GM18520 (cell line): ENCODE results near the gene SEPTIN11.

Experiments used
- ATAC-seq: cut with Tn5 transposase; IDR thresholded peaks from one replicate; pipeline ENCODE4 v1.9.1; 2021; ENCODE audit not compliant: unreplicated experiment

Gene SEPTIN11

GRCh38 chr4:76977736-76978350, 28.3 kb downstream of the SEPTIN11 start:
- ATAC-seq, result no peak

GRCh38 chr4:76979236-76979635, 29.7 kb downstream of the SEPTIN11 start:
- ATAC-seq, result no peak

GRCh38 chr4:76980261-76980660, 30.7 kb downstream of the SEPTIN11 start:
- no peak for ATAC-seq

- ATAC-seq, result no peak
Measured at GRCh38 chr4:76981644-76982043, 32.1 kb downstream of the SEPTIN11 start.

- no peak for ATAC-seq
Measured at GRCh38 chr4:76982638-76983584, 33.4 kb downstream of the SEPTIN11 start.

- peak; percentile 51 for ATAC-seq
Measured at GRCh38 chr4:76984127-76984526, 34.6 kb downstream of the SEPTIN11 start.

- no peak for ATAC-seq
Measured at GRCh38 chr4:76984788-76985211, 35.2 kb downstream of the SEPTIN11 start.

- no peak for ATAC-seq
Measured at GRCh38 chr4:76987153-76987591, 37.6 kb downstream of the SEPTIN11 start.

- no peak for ATAC-seq
Measured at GRCh38 chr4:76987685-76988084, 38.1 kb downstream of the SEPTIN11 start.

- ATAC-seq, result no peak
Measured at GRCh38 chr4:76989391-76990061, 40.0 kb downstream of the SEPTIN11 start.

- ATAC-seq, result no peak
Measured at GRCh38 chr4:76990288-76991080, 40.9 kb downstream of the SEPTIN11 start.

GRCh38 chr4:76991161-76991660, 41.7 kb downstream of the SEPTIN11 start:
- no peak for ATAC-seq

GRCh38 chr4:76993787-76994641, 44.5 kb downstream of the SEPTIN11 start:
- peak; percentile 55 for ATAC-seq

- ATAC-seq, result no peak
Measured at GRCh38 chr4:76995776-76996175, 46.2 kb downstream of the SEPTIN11 start.

GRCh38 chr4:76996445-76996844, 46.9 kb downstream of the SEPTIN11 start:
- ATAC-seq, result no peak

GRCh38 chr4:76997077-76997476, 47.5 kb downstream of the SEPTIN11 start:
- no peak for ATAC-seq

- no peak for ATAC-seq
Measured at GRCh38 chr4:76997532-76997931, 48.0 kb downstream of the SEPTIN11 start.

GRCh38 chr4:76998251-76998901, 48.8 kb downstream of the SEPTIN11 start:
- no peak for ATAC-seq
